Measurements from ENCODE around the gene MBD5. TPM values are rescaled to one million over a fixed set of nuclear protein-coding genes. Genes with fewer than 3 reads are reported as not detected.
A peak's percentile ranks its signal among the peaks of the same experiment; 100 is the strongest.

The MBD5 gene
- total and polyA plus RNA-seq, 2 experiments from 2014 or later, result 12.1 to 23.4 TPM

DNA sequence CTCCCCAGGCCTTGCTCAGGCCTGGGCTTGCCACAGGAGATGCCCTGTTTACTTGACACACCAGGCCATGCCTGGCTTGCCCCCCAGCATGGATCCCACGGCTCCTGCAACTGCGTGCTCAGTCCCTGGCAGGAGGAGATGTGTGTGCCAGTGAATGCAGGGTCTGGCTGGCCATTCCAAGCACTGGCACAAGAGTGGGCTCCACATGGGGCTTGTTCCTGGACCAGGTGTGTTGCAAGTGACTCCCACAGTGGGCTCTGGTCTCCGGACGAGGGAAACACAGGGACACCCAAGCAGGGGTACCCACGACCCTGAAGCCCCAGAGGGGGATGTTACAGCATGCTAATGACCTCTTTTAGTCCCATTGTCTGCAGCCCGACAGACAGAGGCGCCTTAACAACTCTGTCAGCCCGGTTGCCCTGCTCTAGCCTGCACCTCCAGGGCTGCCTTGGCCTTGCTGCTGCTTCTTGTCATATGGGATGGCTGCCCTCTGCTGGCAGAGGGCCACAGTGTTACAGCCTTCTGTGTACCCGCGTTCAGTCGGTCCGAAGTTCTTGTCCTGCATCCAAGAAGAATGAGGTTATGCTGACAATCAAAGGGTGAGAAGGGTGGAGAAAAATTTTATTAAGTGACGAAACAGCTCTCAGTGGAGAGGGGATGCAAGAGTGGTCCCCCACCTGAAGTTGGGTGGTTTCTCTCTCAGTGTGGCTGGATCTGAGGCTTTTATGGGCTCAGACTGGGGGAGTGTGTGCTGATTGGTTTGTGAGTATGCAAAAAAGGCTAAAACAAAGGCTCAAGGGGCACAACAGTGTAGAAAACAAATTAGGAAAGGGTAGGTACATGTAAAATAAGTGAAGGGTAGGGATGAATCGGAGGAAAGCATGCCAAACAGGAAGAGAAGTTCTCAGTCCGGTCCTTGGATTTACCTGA lies 180.4 kb downstream of the MBD5 start:
- WGBS, 2 experiments (ENCODE audit: low coverage in 1 of 2, low lambda C conversion rate in 2 of 2, missing lambda C conversion rate in 2 of 2), result 87 to 88% methylated on average over 15 of the region's 15 CpGs
- Histone ChIP-seq H4K20me1 (ENCODE audit: insufficient read depth) (no peaks in the 10 kb centered on the region), H3K4me3 (no peak overlapping the region), H3K9me3 (ENCODE audit: low read depth) (no peaks in the 10 kb centered on the region), H3K4me1 (ENCODE audit: insufficient read depth) (no peaks in the 10 kb centered on the region), H3K4me2 (ENCODE audit: unreplicated experiment) (no peak overlapping the region), H3F3A (ENCODE audit: insufficient read depth) (no peaks in the 10 kb centered on the region), H3K27ac (no peak overlapping the region), H3K36me3 (ENCODE audit: low read depth) (no peaks in the 10 kb centered on the region), H3K27me3 (replicated peaks; ENCODE audit: insufficient read depth) (no peaks in the 10 kb centered on the region), H3K9me2 (ENCODE audit: insufficient read depth) (no peaks in the 10 kb centered on the region), H2AFZ (no peak overlapping the region), H3K9ac (no peak overlapping the region), H3K79me2 (ENCODE audit: insufficient read depth) (no peaks in the 10 kb centered on the region)
- peak; percentile 47 for DNase-seq
- in situ Hi-C loops (cut with MboI), result no loop called here
- TF ChIP-seq EZH2phosphoT487 (IDR thresholded peaks at IDR 0.05; ENCODE audit: insufficient read depth, low read depth), result no peak
- TF ChIP-seq EZH2 (IDR thresholded peaks at IDR 0.05; ENCODE audit: insufficient read depth, poor library complexity, severe bottlenecking), result no peak

DNA sequence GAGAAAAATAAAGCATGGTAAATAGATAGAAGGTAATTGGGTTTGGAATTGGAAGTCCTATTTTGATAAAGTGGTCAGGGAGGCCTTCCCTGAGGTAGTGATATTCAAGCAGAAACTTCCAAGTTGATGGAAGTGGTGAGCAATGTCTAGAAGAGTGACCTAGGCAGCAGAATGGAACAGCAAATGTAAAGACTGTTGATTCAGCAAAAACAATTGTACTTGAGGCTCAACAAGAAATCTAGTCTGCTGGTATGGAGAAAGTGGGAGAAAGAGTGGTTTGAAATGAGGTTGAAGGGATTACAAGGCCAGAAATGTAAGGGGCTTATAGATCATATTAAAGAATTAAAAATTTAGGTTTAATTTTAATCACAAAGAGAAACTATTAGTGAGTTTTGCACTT lies 181.3 kb downstream of the MBD5 start:
- no peaks in the 10 kb centered on the region for H3K9me2 ChIP-seq (ENCODE audit: insufficient read depth)
- H3K9me3 ChIP-seq (ENCODE audit: low read depth), result no peaks in the 10 kb centered on the region
- no peak overlapping the region for H3K9ac ChIP-seq
- no peaks in the 10 kb centered on the region for H3K27me3 ChIP-seq (replicated peaks; ENCODE audit: insufficient read depth)
- no peaks in the 10 kb centered on the region for H3F3A ChIP-seq (ENCODE audit: insufficient read depth)
- no peak for DNase-seq
- no peak overlapping the region for H3K4me2 ChIP-seq (ENCODE audit: unreplicated experiment)
- H3K27ac ChIP-seq, result no peak overlapping the region
- in situ Hi-C loops (cut with MboI), result no loop called here
- no peaks in the 10 kb centered on the region for H3K79me2 ChIP-seq (ENCODE audit: insufficient read depth)
- TF ChIP-seq EZH2 (IDR thresholded peaks at IDR 0.05; ENCODE audit: insufficient read depth, poor library complexity, severe bottlenecking) (no peak), EZH2phosphoT487 (IDR thresholded peaks at IDR 0.05; ENCODE audit: insufficient read depth, low read depth) (no peak)
- no peaks in the 10 kb centered on the region for H3K36me3 ChIP-seq (ENCODE audit: low read depth)
- no peaks in the 10 kb centered on the region for H3K4me1 ChIP-seq (ENCODE audit: insufficient read depth)
- no peak overlapping the region for H2AFZ ChIP-seq
- no peak overlapping the region for H3K4me3 ChIP-seq
- no peaks in the 10 kb centered on the region for H4K20me1 ChIP-seq (ENCODE audit: insufficient read depth)

DNA sequence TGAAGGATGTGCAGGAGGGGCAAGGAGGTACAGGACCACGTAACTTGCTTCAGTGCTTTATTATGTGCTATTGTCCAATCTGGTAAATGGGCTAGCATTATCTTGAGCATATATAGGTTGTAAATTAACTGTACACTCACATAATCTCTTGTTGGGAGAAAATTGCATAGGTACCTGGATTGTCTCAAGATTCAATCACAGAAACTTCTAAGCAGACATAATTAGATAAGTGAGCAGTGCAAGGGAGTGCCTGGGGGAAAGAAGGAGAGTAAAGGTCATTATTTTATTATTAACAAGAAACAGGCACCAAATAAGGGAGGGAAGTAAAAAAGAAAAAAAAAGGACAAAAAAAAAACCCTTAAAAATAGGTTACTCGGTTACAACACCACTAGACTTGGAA lies 186.2 kb downstream of the MBD5 start:
- in situ Hi-C loops (cut with MboI), result no loop called here
- WGBS, 2 experiments (ENCODE audit: low coverage in 1 of 2, low lambda C conversion rate in 2 of 2, missing lambda C conversion rate in 2 of 2), result 92 to 100% methylated on average over 2 of the region's 2 CpGs
- no peak for DNase-seq

DNA sequence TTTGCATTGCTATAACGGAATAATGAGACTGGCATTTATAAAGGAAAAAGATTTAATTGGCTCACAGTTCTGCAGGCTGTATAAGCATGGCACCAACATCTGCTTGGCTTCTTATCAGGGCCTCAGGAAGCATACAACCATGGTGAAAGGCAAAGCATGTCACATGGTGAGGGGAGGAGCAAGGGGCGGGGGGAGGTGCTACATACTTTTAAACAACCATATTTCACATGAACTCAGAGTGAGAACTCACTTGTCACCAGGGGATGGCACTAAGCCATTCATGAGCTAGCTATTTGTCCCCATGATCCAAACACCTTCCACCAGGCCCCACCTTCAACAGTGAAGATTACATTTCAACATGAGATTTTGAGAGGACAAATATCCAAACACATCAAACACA lies 188.7 kb downstream of the MBD5 start:
- WGBS, 2 experiments (ENCODE audit: low coverage in 1 of 2, low lambda C conversion rate in 2 of 2, missing lambda C conversion rate in 2 of 2), result 93 to 100% methylated on average over 2 of the region's 2 CpGs
- H3K4me2 ChIP-seq (ENCODE audit: unreplicated experiment), result no peak overlapping the region
- H3K36me3 ChIP-seq (ENCODE audit: low read depth), result no peaks in the 10 kb centered on the region
- in situ Hi-C loops (cut with MboI), result no loop called here
- H2AFZ ChIP-seq, result no peak overlapping the region
- H4K20me1 ChIP-seq (ENCODE audit: insufficient read depth), result no peaks in the 10 kb centered on the region
- no peak overlapping the region for H3K27ac ChIP-seq
- TF ChIP-seq EZH2 (IDR thresholded peaks at IDR 0.05; ENCODE audit: insufficient read depth, poor library complexity, severe bottlenecking), result no peak
- TF ChIP-seq EZH2phosphoT487 (IDR thresholded peaks at IDR 0.05; ENCODE audit: insufficient read depth, low read depth), result no peak
- no peaks in the 10 kb centered on the region for H3K9me3 ChIP-seq (ENCODE audit: low read depth)
- DNase-seq, result no peak
- no peak overlapping the region for H3K9ac ChIP-seq
- H3K79me2 ChIP-seq (ENCODE audit: insufficient read depth), result no peaks in the 10 kb centered on the region
- H3F3A ChIP-seq (ENCODE audit: insufficient read depth), result no peaks in the 10 kb centered on the region
- H3K4me1 ChIP-seq (ENCODE audit: insufficient read depth), result no peaks in the 10 kb centered on the region
- no peak overlapping the region for H3K4me3 ChIP-seq
- peaks cover 3% of the 10 kb centered on the region; the same call in 1 of the 2 replicates for H3K9me2 ChIP-seq (ENCODE audit: insufficient read depth)
- no peaks in the 10 kb centered on the region for H3K27me3 ChIP-seq (replicated peaks; ENCODE audit: insufficient read depth)

More for the DNA sequence above, 186.2 kb downstream of the MBD5 start:
- Histone ChIP-seq H4K20me1 (ENCODE audit: insufficient read depth) (no peaks in the 10 kb centered on the region), H3K4me2 (ENCODE audit: unreplicated experiment) (no peak overlapping the region), H3F3A (ENCODE audit: insufficient read depth) (no peaks in the 10 kb centered on the region), H3K4me1 (ENCODE audit: insufficient read depth) (no peaks in the 10 kb centered on the region), H3K9me2 (ENCODE audit: insufficient read depth) (peaks cover 3% of the 10 kb centered on the region; the same call in 1 of the 2 replicates), H3K4me3 (no peak overlapping the region), H3K27me3 (replicated peaks; ENCODE audit: insufficient read depth) (no peaks in the 10 kb centered on the region), H3K9ac (no peak overlapping the region), H3K27ac (no peak overlapping the region), H3K9me3 (ENCODE audit: low read depth) (no peaks in the 10 kb centered on the region), H2AFZ (no peak overlapping the region), H3K36me3 (ENCODE audit: low read depth) (no peaks in the 10 kb centered on the region), H3K79me2 (ENCODE audit: insufficient read depth) (no peaks in the 10 kb centered on the region)
- TF ChIP-seq EZH2phosphoT487 (IDR thresholded peaks at IDR 0.05; ENCODE audit: insufficient read depth, low read depth) (no peak), EZH2 (IDR thresholded peaks at IDR 0.05; ENCODE audit: insufficient read depth, poor library complexity, severe bottlenecking) (no peak)
